ENCODE measurements around the gene DPYSL5.

DNA sequence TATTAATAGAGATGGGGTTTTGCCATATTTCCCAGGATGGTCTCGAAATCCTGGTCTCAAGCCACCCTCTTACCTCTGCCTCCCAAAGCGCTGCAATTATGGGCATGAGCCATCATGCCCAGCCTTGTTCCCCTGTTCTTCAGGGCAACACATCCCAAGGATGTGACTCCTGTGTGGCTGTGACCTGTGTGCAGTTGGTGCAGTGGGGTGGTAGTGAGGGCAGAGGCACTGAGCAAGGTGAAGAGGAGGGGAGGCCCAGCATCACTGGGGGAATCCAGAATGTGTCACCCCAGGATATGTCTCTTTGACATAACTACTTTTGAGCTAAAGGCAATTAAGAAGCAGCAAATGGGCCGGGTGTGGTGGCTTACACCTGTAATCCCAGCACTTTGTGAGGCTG lies 38.7 kb upstream of the DPYSL5 start:
- no peak for TF ChIP-seq EZH2 (IDR thresholded peaks at IDR 0.05; ENCODE audit: borderline replicate concordance, insufficient read depth, low read depth, low read length, poor library complexity, severe bottlenecking)
- TF ChIP-seq, protein P1, sequence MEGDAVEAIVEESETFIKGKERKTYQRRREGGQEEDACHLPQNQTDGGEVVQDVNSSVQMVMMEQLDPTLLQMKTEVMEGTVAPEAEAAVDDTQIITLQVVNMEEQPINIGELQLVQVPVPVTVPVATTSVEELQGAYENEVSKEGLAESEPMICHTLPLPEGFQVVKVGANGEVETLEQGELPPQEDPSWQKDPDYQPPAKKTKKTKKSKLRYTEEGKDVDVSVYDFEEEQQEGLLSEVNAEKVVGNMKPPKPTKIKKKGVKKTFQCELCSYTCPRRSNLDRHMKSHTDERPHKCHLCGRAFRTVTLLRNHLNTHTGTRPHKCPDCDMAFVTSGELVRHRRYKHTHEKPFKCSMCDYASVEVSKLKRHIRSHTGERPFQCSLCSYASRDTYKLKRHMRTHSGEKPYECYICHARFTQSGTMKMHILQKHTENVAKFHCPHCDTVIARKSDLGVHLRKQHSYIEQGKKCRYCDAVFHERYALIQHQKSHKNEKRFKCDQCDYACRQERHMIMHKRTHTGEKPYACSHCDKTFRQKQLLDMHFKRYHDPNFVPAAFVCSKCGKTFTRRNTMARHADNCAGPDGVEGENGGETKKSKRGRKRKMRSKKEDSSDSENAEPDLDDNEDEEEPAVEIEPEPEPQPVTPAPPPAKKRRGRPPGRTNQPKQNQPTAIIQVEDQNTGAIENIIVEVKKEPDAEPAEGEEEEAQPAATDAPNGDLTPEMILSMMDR (IDR thresholded peaks at IDR 0.05): no peak

All from B cell (primary cell).